HUDEP-2 (cell line): ENCODE measurements around the gene CLTCL1.
A peak's percentile ranks its signal among the peaks of the same experiment; 100 is the strongest.
"Not testable (repeated sequence)": the region's sequence is repeated elsewhere in the genome, so short reads cannot be mapped to it uniquely, and the experiment has no call there.

Experiments
- DNase-seq, 76 experiments: peaks; one replicate each; lab custom pipeline; 2025; ENCODE audit not compliant: unreplicated experiment in 76 of 76; lab: John Stamatoyannopoulos, UW

Gene CLTCL1

DNA sequence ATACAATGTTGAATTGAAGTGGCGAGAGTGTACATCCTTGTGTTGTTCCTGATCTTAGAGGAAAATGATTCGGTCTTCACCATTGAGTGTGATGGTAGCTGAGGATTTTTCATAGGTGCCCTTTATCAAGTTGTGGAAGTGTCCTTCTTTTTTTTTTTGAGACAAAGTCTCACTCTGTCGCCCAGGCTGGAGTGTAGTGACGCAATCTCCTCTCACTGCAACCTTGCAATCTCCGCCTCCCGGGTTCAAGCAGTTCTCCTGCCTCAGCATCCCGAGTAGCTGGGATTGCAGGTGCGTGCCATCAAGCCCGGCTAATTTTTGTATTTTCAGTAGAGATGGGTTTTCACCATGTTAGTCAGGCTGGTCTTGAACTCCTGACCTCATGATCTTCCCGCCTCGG is 132.9 kb downstream of the CLTCL1 start:
- DNase-seq, result not testable (repeated sequence)

GRCh38 chr22:19156109-19156508 is 135.4 kb downstream of the CLTCL1 start:
- DNase-seq, result not testable (repeated sequence)

DNA sequence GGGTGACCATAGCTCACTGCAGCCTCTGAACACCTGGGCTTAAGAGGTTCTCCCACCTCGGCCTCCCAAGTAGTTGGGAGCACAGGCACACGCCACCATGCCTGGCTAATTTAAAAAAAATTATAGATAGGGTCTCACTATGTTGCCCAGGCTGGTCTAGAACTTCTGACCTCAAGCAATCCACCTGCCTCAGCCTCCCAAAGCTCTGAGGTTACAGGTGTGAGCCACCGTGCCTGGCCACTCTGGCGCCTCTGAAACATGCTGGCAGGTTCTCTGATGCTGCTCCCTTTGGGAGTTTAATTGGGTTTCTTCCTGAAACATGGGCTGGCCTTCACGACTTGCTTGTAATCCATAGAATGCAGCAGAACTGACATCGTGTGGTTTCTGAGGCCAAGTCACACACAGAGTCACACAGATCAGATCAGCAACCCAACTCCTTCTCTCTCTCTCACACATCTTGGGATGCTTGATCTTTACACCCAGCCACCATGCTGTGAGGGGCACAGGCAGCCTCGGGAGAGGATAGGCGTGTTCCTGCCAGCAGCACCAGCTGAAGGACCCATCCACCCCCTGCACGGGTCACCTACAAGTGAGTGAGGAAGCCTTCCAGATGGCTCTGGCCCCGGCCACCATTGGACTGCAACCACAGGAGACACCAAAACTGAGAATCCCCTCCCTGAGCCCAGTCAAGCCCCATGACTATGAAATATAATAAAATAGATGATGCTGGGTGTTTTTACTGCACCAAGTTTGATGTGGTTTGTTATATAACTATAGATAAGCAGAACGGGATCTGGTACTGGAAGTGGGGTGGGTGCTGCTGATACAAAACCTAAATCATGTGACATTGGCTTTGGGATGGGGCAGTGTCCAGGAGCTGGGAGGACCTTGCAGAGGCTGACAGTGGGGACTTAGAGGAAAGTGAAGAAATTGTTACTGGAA is 138.3 kb downstream of the CLTCL1 start:
- no peak for DNase-seq

DNA sequence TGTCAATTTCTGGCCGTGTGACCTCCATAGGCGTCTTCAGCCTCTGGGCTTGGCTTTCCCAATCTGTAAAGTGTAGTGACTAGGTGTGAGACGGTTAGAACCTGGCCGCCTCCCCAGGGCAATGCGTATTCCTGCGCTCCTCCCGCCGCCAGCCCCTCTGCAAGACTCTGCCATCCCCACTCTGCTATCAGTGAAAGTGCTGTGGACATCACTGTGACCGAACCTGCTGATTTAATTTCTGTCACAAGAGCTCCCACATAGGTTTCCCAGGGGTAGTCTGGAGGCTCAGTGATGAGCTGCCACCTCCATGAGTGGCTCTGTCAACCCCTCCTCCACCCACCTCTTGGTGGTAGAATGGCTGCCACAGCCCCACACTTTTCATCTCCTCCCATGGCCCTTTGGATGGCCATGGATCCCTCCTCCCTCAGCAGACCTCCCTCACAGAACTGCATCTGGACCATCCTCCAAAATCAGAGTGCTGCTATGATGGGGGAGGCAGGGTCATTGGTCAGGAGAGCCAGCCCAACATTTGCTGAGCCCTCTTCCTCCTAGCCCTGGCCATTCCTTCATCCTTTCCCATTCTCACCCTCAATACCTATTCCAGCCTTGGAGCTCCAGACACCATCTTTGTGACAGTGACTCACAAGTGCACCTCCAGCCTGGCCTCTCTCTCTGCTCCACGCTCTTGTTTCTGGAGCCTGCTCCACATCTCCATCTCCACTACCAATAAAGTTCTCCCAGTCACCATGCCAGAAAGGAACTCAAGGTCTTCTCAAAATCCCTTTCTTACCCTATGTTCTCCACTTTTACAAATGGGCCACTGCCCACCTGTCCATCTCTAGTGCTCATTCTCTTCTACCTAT is 140.0 kb downstream of the CLTCL1 start:
- no peak for DNase-seq

- no peak for DNase-seq
Observed at GRCh38 chr22:19150482-19151328, 140.8 kb downstream of the CLTCL1 start.

DNA sequence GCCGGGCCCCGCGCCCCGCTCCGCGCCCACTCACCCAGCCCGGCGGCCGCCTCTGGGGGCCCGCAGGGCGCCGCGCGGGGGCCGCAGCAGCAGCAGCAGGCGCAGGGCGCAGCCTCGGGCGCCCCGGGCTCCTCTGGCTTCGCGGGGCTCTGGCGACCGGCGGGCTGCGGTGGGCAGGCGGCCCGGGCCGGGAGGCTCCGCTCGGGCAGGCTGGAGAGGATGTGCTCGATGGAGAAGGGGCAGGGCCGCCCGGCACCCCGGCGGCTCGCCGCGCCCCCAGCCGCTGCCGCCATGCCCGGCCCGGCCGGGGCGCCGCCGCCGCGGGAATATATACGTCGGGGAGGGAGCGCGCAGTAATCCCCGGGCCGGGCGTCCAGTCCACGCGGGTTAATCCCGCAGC is 141.5 kb downstream of the CLTCL1 start, which contains the start of gene GSC2:
TSS of gene GSC2 (minus strand) at position 302 of the 400 bp plus-strand sequence. CDS start at position 293, 9 bp downstream.
- no peak for DNase-seq

GRCh38 chr22:19149047-19149883 is 142.3 kb downstream of the CLTCL1 start:
- no peak for DNase-seq

DNA sequence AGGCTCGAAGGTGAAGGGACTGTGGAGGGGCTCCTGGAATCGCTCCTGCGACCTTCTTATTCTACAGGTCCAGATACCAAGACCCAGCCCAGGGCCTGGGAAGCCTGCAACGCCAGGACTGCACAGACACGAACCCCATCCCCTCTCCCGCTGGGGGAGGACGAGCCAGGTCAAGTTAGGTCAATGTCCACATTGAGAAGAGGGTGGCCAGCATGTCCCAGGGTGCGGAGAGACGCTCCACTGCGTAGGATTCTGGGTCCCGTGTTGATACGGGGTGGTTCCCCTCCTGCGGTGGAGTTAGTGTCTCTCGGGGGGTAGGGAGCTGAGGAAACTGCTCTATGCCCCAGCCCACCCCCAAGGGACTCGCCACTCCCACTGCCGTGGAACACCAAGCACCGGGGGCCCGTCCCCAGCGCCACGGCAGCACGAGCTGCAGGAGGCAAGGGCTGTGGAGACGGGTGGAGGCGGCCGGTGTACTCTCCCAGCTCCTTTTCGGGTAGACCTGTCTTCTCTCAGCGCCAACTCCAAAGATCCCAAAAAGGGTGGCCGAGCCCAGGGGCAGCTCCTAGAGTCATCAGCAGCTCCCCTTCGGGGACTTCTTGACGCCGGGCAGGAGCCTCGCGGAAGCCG is 143.0 kb downstream of the CLTCL1 start:
- no peak for DNase-seq

- no peak for DNase-seq
Observed at GRCh38 chr22:19147195-19147780, 144.2 kb downstream of the CLTCL1 start.

DNA sequence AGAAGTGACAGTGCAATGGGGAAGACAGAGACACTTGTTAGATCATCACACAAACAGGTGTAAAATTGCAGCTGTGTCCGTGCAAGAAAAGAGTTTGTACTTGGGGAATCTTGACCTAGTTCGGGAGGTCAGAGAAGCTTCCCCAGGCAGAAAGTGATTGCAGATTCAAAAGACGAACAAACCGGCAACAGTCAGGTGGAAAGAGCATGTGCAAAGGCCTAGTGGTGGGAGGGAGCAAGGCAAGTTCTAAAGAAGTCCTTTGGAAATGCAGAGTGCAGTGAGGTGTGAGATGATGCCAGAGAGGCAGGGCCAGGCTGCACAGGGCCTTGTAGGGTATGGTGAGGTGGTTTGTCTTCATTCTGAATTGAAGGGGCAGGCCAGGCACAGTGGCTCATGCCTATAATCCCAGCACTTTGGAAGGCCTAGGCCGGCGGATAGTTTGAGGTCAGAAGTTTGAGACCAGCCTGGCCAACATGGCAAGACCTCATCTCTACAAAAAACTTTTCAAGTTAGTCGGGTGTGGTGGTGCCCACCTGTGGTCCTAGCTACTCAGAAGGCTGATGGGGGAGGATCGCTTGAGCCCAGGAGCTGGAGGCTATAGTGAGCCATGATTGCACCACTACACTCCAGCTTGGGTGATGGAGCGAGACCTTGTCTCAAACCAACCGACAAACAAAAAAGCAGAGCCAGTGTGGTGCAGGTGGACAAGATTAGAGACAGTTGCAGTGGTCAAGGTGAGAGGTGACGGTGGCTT is 145.1 kb downstream of the CLTCL1 start:
- no peak for DNase-seq

DNA sequence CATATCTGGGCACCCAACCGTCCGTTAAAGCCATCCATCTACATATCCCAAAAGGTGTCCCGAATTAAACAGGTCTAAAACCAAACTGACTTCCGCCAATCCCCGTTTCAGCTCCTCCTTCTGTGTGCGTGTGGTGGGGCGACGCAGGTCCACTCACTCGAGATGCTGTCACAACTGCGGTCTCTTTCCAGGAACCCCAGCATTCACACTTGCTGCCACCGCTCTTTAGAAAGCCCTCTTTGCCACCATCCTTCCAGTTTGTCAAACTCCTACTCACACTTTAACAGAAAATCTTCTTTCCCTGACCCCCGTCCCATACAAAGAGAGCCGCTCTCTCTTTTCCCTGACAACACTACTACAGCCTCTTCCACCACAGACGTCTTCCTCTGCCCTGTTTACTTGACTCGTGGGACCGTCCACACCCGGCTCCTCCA is 147.5 kb downstream of the CLTCL1 start:
- peak in 7 of 76 experiments; percentile 2 to 25 (median 6) for DNase-seq

- no peak for DNase-seq
Observed at GRCh38 chr22:19143212-19143611, 148.3 kb downstream of the CLTCL1 start.

DNA sequence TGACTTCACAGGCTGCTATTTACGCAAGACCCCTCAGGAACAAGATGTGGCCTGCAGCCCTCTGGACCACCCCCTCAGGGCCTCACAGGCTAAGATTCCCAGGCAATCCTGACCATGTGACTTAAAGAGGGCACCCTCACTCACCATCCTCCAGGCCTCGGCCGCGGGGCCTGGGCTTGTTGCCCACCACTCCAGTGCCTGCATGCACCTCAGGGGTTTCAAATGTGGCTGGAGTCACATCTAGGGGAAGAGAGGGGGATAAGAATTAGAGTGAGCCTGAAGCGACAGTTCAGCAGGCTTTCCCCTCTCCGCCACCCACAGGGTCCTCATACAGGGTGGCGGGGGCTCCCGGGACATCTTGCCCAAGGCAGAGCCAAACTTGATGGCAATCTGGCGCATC is 149.1 kb downstream of the CLTCL1 start:
- DNase-seq, result no peak

- no peak for DNase-seq
Observed at GRCh38 chr22:19139974-19140373, 151.5 kb downstream of the CLTCL1 start.

- no peak for DNase-seq
Observed at GRCh38 chr22:19139001-19139356, 152.5 kb downstream of the CLTCL1 start.

DNA sequence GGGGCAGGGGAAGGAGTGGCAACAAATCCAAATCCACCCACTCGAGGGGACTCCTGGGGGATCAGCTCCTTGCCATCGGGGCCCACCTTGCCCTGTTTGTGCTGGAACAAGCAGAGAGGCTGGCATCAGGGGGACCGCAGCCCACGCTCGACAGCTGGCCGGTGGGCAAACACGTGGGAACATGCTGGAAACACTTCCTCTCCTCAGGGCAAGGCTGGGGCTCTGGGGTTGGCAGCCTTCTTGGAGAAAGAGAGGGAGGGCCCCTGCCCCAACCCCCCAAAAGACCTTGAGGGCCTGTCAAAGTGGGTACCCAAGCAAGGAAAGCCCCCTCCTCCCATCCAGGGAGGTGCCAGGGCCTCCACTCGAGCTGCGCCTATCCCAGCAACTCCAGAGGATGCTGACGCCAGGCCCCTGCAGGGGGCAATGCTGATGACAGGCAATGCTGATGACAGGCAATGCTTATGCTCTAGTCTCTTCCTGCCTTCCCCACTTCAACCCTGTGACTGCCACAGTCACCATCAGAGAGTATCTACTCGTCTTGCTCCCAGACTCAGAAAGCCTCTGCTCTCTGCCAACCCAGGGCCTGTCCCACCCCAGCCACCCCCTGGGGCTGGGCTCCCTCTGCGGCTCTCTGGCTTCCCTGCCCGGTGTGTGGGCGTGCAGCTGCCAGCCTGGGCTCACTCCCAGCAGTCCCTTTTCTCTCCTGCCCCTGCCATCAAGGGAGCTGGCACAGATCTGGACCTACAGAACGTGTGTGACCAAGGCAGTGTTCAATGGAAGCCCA is 153.1 kb downstream of the CLTCL1 start:
- no peak for DNase-seq
